GM23338 (cell line): ENCODE results near the gene STK24. TPM values are rescaled to one million over a fixed set of nuclear protein-coding genes. Genes with fewer than 3 reads are reported as not detected.

Experiments used
- ATAC-seq: fragments of 200-7000 bp; cut with Tn5 transposase; 3 replicates; pipeline ENCODE4 v1.9.1; 2020
- DNase-seq: peaks from one replicate; pipeline ENCODE4 v3.0.0-alpha.2; 2015; ENCODE audit warnings: low spot score
- H2AFZ ChIP-seq: fragments of 200-600 bp; sonication (generic); 2 replicates; pipeline ENCODE4 v1.8.0; 2016; ENCODE audit warnings: antibody characterized with exemption, mild to moderate bottlenecking, moderate library complexity
- H3F3A ChIP-seq: fragments of 200-600 bp; sonication (generic); replicated peaks from 2 replicates; pipeline ENCODE4 v1.8.0; 2017; ENCODE audit warnings: antibody characterized with exemption, mixed run types, low read depth
- H3K27ac ChIP-seq: fragments of 200-600 bp; sonication (generic); 2 replicates; pipeline ENCODE4 v1.6.1; 2016; ENCODE audit warnings: low read depth
- H3K27me3 ChIP-seq: fragments of 200-600 bp; sonication (generic); 2 replicates; pipeline ENCODE4 v1.8.0; 2016; ENCODE audit warnings: mild to moderate bottlenecking, mixed run types, moderate library complexity; ENCODE audit not compliant: insufficient read depth
- H3K36me3 ChIP-seq: fragments of 200-600 bp; sonication (generic); 2 replicates; pipeline ENCODE4 v1.8.0; 2016; ENCODE audit warnings: mild to moderate bottlenecking; ENCODE audit not compliant: insufficient read depth
- H3K4me1 ChIP-seq: fragments of 200-600 bp; sonication (generic); 2 replicates; pipeline ENCODE4 v1.8.0; 2016; ENCODE audit warnings: mild to moderate bottlenecking, moderate library complexity; ENCODE audit not compliant: insufficient read depth
- H3K4me2 ChIP-seq: fragments of 200-600 bp; sonication (generic); 2 replicates; pipeline ENCODE4 v1.7.1; 2017; ENCODE audit warnings: mixed run types
- H3K4me3 ChIP-seq: fragments of 200-600 bp; sonication (generic); 2 replicates; pipeline ENCODE4 v1.6.1; 2016; ENCODE audit warnings: mixed run types
- H3K79me2 ChIP-seq: fragments of 200-600 bp; sonication (generic); replicated peaks from 2 replicates; pipeline ENCODE4 v1.8.0; 2017; ENCODE audit warnings: mild to moderate bottlenecking; ENCODE audit not compliant: insufficient read depth
- H3K9me2 ChIP-seq: fragments of 200-600 bp; sonication (generic); 2 replicates; pipeline ENCODE4 v1.8.0; 2017; ENCODE audit not compliant: insufficient read depth
- H4K20me1 ChIP-seq: fragments of 200-600 bp; sonication (generic); replicated peaks from 2 replicates; pipeline ENCODE4 v1.8.0; 2017; ENCODE audit warnings: mild to moderate bottlenecking; ENCODE audit not compliant: insufficient read depth
- H3K27ac Mint-ChIP-seq: 2 replicates; pipeline ENCODE4 v1.8.0; 2020; ENCODE audit warnings: inconsistent platforms, mild to moderate bottlenecking, moderate library complexity, mixed read lengths
- H3K27me3 Mint-ChIP-seq: 3 replicates; pipeline ENCODE4 v1.8.0; 2022; ENCODE audit warnings: low read depth, mild to moderate bottlenecking, moderate library complexity, mixed read lengths, inconsistent platforms; ENCODE audit not compliant: insufficient read depth, poor library complexity
- H3K36me3 Mint-ChIP-seq: 3 replicates; pipeline ENCODE4 v1.8.0; 2021; ENCODE audit warnings: low read depth, mild to moderate bottlenecking, inconsistent platforms, moderate library complexity, mixed read lengths
- H3K4me1 Mint-ChIP-seq: 3 replicates; pipeline ENCODE4 v1.8.0; 2020; ENCODE audit warnings: mild to moderate bottlenecking, inconsistent platforms, mixed read lengths
- H3K4me3 Mint-ChIP-seq: 3 replicates; pipeline ENCODE4 v1.8.0; 2021; ENCODE audit warnings: moderate library complexity, mild to moderate bottlenecking, inconsistent platforms, mixed read lengths
- H3K9me3 Mint-ChIP-seq: 3 replicates; pipeline ENCODE4 v1.8.0; 2020; ENCODE audit warnings: moderate library complexity, mild to moderate bottlenecking, inconsistent platforms, mixed read lengths
- CTCF ChIP-seq, 2 experiments: fragments of 200-600 bp in 1 of 2; sonication (generic) in 1 of 2; conservative IDR thresholded peaks; 2 replicates each; pipeline versions ENCODE4 v1.5.1 to v1.6.1; 2016 to 2017; ENCODE audit warnings: antibody characterized with exemption in 2 of 2, low read depth in 2 of 2, mild to moderate bottlenecking in 2 of 2, moderate library complexity in 1 of 2
- EZH2phosphoT487 ChIP-seq: fragments of 200-600 bp; sonication (generic); IDR thresholded peaks from one replicate; pipeline ENCODE4 v1.8.1; 2018; ENCODE audit warnings: antibody characterized with exemption; ENCODE audit not compliant: unreplicated experiment
- POLR2AphosphoS5 ChIP-seq: IDR thresholded peaks from 2 replicates; pipeline ENCODE4 v1.6.1; 2016; ENCODE audit warnings: antibody characterized with exemption, low read depth
- REST ChIP-seq: IDR thresholded peaks from one replicate; pipeline ENCODE4 v1.6.1; 2018; ENCODE audit warnings: antibody characterized with exemption; ENCODE audit not compliant: unreplicated experiment
- STAT1 ChIP-seq: IDR thresholded peaks from one replicate; pipeline ENCODE4 v1.6.1; 2016; ENCODE audit warnings: antibody characterized with exemption; ENCODE audit not compliant: unreplicated experiment
- ZNF114 ChIP-seq: fragments of 250-450 bp; sonication (Bioruptor Pico); IDR thresholded peaks from 2 replicates; pipeline ENCODE4 v1.5.0; 2020; ENCODE audit warnings: mild to moderate bottlenecking, moderate library complexity
- ZNF331 ChIP-seq: fragments of 250-450 bp; sonication (Bioruptor Pico); IDR thresholded peaks from 2 replicates; pipeline ENCODE4 v1.5.0; 2020; ENCODE audit warnings: low read depth, mild to moderate bottlenecking, moderate library complexity
- polyA plus RNA-seq: library from polyadenylated mRNA; unstranded; fragments of >200 nt; fragmentation: Nextera tagmentation; extraction: Ambion mirVana; gene quantifications from 2 replicates; pipeline ENCODE4 v1.2.1, GENCODE V29; 2016
- total RNA-seq: library from RNA; depleted of rRNA; stranded (reverse); fragments of >200 nt; shearing (Covaris generic); gene quantifications from 2 replicates; pipeline ENCODE4 v1.2.3, GENCODE V29; 2014

Gene STK24
- total and polyA plus RNA-seq, 2 experiments from 2014 or later = 56.5 to 144 TPM

- TF ChIP-seq REST = no peak
- TF ChIP-seq EZH2phosphoT487 = no peak
- TF ChIP-seq ZNF331 (CRISPR knock-in tag) = no peak
Measured at GRCh38 chr13:98456413-98456845, 120.5 kb downstream of the STK24 start (continued).

- Mint-ChIP-seq H3K27ac (no peak overlapping the region), H3K4me3 (no peak overlapping the region), H3K9me3 (no peaks in the 10 kb centered on the region; the same call in 2 of the 3 replicates), H3K27me3 (peaks cover 13% of the 10 kb centered on the region), H3K36me3 (peaks cover 59% of the 10 kb centered on the region), H3K4me1 (peaks cover 28% of the 10 kb centered on the region)
- Histone ChIP-seq H3K4me1 (peaks cover 26% of the 10 kb centered on the region), H2AFZ (no peak overlapping the region), H3K4me3 (no peak overlapping the region), H3K27me3 (no peaks in the 10 kb centered on the region), H4K20me1 (peaks cover 5% of the 10 kb centered on the region), H3K9me2 (no peaks in the 10 kb centered on the region), H3K79me2 (peaks cover 11% of the 10 kb centered on the region; the same call in 1 of the 2 replicates), H3F3A (peaks cover under 1% of the 10 kb centered on the region; the same call in 1 of the 2 replicates), H3K27ac (no peak overlapping the region; the same call in 1 of the 2 replicates), H3K4me2 (no peak overlapping the region), H3K36me3 (peaks cover 7% of the 10 kb centered on the region; the same call in 1 of the 2 replicates)
- ATAC-seq (no peak), DNase-seq (no peak)
- TF ChIP-seq REST (no peak), CTCF (conservative IDR thresholded peaks at IDR 0.05; ENCODE audit: low read depth in 2 of 2) (no peak), ZNF114 (CRISPR knock-in tag) (no peak), STAT1 (no peak), ZNF331 (CRISPR knock-in tag) (no peak), POLR2AphosphoS5 (no peak)
Measured at GRCh38 chr13:98454389-98454881, 122.5 kb downstream of the STK24 start.
